Anterior cingulate cortex (tissue), 58 donors: ENCODE measurements around the gene TMEM184C.

Experiments used
- DNase-seq, 58 donors: peaks; one replicate each; lab custom pipeline; 2025; lab: John Stamatoyannopoulos, UW

Gene TMEM184C

DNA sequence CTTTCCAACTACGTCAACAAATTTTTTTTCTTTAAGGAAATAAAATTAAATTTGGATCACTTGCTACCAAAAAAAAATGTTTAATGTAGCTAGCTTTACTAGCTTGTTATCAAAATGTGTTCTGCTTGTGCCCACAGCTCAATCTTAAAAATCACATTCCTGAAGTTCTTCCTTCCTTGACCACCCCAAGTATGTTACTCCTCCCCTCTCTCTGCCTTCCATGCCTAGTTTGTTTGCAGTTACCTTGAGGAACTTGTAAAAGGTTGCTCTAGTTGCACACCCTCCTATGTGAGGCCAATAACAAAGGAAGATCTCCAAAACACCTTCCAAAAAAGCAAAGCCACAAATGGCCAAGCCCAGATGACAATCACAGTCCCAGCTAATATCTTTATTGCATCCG is 19.6 kb upstream of the TMEM184C start:
- DNase-seq: no peak

GRCh38 chr4:147599206-147599605 is 18.0 kb upstream of the TMEM184C start:
- DNase-seq: no peak

GRCh38 chr4:147599769-147600168 is 17.4 kb upstream of the TMEM184C start:
- DNase-seq: no peak

DNA sequence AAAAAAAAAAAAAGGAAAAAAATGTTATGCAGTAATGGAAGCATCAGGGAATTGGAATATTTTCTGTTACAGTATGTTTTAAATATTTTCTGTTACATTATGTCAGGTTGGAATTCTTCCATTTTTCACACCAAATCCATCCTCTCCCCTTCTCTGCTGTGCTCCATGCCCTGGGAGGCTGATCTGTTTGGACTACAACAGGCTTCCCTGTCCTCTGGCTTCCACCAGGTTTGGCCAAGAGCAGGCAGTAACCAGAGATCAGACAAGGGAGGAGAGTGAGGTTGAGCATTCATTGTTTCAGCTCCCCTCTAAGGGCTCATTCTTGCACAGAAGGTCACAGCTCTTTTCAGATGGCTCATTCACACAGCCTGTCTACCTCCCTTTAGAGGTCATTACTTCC is 11.7 kb upstream of the TMEM184C start:
- no peak for DNase-seq

GRCh38 chr4:147607471-147607870 is 9.7 kb upstream of the TMEM184C start:
- no peak for DNase-seq

- DNase-seq: no peak
Measured at GRCh38 chr4:147610686-147611085, 6.5 kb upstream of the TMEM184C start.

- no peak for DNase-seq
Measured at GRCh38 chr4:147616849-147617172, 386 bp upstream of the TMEM184C start.

- no peak for DNase-seq
Measured at GRCh38 chr4:147617841-147618691, 869 bp downstream of the TMEM184C start.

- no peak for DNase-seq
Measured at GRCh38 chr4:147620315-147620714, 3.1 kb downstream of the TMEM184C start.

DNA sequence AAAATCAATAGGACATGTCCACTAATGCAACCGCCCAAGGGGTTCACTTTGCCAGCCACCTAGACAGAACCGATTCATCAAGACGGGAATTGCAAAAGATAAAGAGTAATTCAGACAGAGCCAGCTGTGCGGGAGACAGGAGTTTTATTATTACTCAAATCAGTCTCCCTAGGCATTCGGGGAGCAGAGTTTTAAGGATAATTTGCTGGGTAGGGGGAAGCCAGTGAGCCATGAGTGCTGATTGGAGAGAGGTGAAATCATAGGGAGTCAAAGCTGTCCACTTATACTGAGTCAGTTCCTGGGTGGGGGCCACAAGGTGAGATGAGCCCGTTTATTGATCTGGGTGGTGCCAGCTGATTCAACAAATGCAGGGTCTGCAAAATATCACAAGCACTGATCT is 8.5 kb downstream of the TMEM184C start:
- DNase-seq: no peak

DNA sequence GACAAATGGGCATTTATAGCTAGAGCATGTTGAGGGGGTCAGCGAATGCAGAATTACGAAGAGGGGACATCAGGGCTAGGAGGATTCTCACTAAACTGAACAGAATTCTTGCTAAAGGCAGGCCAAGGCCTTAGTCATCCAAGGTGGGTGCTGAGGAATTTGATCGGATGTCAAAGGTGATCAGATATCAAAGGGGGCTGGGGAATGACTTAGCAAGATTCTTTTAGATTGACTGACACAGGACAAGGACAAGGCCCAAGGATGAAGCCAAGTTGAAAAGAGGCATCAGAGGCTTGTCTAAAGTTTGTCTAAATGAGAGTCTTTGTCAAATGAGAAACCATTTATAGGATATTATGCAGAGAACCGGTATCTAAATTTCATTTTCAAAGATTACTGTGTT is 9.7 kb downstream of the TMEM184C start:
- no peak for DNase-seq

DNA sequence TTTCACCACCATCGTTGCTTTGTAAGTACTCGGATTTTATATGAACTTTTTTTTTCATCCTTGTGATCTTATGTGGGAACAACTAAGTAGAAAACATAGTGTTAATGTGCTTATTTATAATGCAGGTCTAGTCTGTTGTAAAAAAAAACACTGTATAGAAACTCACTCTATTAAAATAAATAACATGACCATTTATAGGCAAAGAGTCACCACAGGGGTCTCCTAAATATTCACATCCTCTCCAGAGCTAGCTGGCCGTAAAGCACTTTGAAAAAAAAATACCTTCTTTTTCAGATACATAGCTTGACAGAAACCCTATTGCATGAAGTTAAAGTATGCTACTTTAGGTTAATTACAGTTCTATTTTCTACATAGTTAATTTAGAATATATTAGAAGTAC is 11.2 kb downstream of the TMEM184C start:
- no peak for DNase-seq

DNA sequence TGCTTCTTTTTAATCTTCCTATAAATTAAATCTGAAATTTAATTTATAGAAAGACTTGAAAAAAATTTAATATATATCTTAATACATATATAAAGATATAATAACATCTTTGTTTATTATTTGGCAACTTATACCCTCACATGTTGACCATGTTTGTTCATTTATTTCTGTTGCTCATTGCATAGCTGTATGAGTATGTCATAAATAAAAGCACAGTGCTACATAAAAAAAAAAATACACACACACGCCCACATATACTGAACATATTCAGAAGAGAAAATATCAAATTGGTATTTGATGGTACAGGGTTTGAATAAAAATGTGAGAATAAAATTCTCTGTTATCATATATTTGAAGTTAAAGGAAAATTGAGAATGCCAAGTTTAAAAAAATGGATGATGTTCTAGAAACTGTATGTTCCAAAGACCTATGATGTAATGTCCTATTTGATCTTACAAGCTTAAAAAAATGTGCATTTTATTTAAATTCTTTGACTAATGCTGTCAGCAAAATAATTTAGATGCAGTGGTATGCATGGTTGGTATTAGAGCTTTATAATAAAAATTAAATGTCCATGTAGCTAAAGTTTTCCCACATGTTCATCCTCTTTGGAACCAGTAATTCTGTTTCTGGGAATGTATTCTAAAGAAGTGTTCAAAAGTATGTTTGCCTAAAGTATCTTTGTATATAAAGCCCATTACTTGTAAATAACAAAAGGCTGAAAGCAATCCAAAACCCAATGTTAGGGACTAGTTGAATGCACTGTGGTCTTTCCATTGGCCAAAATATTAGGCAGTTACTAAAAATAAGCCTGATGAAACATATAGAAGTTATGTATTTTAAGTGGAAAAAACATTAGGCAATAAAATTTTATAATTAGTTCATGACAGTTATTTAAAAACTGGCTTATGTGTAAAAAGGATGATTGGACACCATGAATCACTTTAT is 12.9 kb downstream of the TMEM184C start:
- DNase-seq: no peak

DNA sequence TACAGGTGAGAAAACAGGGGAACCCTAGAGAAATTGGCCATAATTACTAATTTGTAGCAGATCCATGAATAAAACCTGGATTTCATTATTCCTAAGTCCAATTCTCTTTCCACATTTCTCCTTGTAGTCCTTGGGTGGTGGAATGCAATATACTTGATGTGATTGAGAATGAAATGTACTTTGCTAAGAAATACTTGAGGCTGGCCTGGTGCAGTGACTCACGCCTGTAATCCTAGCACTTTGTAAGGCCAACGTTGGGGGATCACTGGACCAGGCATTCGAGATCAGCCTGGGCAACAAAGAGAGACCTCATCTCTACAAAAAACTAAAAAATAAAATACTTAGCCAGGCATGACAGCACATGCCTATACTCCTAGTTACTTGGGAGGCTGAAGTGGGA is 15.9 kb downstream of the TMEM184C start:
- DNase-seq: no peak

DNA sequence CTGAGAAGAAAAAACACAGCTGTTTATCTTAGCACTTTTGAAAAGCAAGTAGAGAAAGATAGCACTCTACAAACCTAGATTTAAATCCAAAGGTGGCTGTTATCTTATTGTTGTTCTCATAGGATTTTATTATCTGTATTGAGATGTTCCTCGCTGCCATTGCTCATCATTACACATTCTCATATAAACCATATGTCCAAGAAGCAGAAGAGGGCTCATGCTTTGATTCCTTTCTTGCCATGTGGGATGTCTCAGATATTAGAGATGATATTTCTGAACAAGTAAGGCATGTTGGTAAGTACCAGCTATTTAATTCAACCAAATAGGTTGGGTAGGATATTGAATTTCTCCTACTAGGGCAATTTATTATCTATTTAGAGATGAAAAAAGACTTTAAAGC is 16.4 kb downstream of the TMEM184C start:
- DNase-seq: no peak

- DNase-seq: no peak
Measured at GRCh38 chr4:147635348-147635747, 18.2 kb downstream of the TMEM184C start.

GRCh38 chr4:147638365-147638764 is 21.2 kb downstream of the TMEM184C start:
- DNase-seq: no peak

GRCh38 chr4:147638942-147639341 is 21.7 kb downstream of the TMEM184C start:
- DNase-seq: no peak

DNA sequence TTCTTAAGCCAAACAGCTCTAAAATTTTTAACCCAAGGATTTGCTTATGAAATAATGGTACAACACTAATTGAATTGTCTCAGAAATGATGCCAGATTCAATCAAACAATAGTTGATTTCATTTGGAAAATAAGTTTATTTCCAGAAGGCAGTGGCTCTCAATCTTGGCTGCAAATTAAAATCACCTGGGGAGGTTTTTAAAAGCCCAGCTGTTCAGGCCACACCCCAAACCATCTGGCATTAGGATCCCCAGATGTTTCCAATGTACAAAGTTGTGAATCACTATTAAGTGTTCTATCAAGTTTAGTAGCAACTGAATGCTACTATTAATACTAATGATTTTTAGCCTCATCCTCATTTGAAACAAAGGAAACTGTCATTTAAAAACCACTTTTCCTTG is 22.2 kb downstream of the TMEM184C start:
- DNase-seq: no peak

GRCh38 chr4:147640331-147640730 is 23.1 kb downstream of the TMEM184C start:
- DNase-seq: no peak

- DNase-seq: no peak
Measured at GRCh38 chr4:147643616-147644015, 26.4 kb downstream of the TMEM184C start.

DNA sequence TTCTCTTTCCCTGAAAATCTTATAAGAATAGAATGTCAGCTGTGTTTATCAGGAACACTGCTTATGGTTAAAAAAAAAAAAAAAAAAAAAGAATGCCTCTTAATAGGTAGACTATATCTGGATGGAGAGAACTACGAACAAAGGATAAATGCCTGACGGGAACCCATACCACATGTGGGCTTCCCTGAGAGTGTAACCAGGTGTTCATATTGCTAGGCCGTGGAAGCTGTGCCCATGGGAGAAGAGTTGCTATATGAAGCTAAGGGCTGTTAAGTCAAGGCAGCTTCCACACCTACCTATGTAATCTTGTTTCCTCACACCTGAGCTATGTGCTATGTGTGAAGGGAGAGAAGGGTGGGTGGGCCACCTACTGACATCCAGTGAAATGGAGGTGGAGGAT is 27.3 kb downstream of the TMEM184C start:
- DNase-seq: no peak
